Left lobe of liver (tissue), 2 donors: Measurements from ENCODE around the gene EHBP1L1. TPM values are rescaled to one million over a fixed set of nuclear protein-coding genes. Genes with fewer than 3 reads are reported as not detected.
"Not testable (repeated sequence)": the region's sequence is repeated elsewhere in the genome, so short reads cannot be mapped to it uniquely, and the experiment has no call there.

Experiments
- ATAC-seq: fragments of 200-7000 bp; cut with Tn5 transposase; one replicate; pipeline ENCODE4 v1.9.1; 2020; ENCODE audit warnings: mild to moderate bottlenecking, moderate library complexity
- DNase-seq: peaks from one replicate; pipeline ENCODE4 v3.0.0-alpha.2; 2020; ENCODE audit warnings: low spot score
- total RNA-seq: library from RNA; stranded (reverse); gene quantifications from one replicate; pipeline ENCODE4 v1.2.1, GENCODE V29; 2021
- donor health status: DM: no; HTN: no; CAD: no; lungs with moderate emphysema.
- donor health status: DM: no; HTN: yes; CAD: no.

EHBP1L1 gene
- total RNA-seq, 1 donor from 2014 or later = 13.5 TPM

GRCh38 chr11:65633390-65634108 lies 57.7 kb downstream of the EHBP1L1 start:
- no peak for DNase-seq
- peak; percentile 37 for ATAC-seq

DNA sequence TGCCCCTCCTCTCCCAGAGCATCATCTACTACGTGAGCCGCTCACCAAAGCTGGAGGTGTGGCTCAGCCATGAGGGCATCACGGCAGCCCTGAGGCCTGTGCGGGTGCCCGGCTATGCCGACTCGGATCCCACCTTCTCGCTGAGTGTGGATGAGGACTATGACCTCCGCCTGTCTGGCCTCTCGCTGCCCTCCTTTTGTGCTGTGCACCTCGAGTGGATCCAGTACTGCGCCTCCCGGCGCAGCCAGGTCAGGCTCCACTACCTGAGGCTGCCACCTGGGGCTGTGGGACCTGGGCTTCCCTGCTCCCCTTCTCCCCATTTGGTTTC lies 58.2 kb downstream of the EHBP1L1 start:
- no peak for ATAC-seq

GRCh38 chr11:65634440-65634839 lies 58.6 kb downstream of the EHBP1L1 start:
- ATAC-seq (no peak), DNase-seq (no peak)

More for the DNA sequence above, 58.2 kb downstream of the EHBP1L1 start:
- no peak for DNase-seq

DNA sequence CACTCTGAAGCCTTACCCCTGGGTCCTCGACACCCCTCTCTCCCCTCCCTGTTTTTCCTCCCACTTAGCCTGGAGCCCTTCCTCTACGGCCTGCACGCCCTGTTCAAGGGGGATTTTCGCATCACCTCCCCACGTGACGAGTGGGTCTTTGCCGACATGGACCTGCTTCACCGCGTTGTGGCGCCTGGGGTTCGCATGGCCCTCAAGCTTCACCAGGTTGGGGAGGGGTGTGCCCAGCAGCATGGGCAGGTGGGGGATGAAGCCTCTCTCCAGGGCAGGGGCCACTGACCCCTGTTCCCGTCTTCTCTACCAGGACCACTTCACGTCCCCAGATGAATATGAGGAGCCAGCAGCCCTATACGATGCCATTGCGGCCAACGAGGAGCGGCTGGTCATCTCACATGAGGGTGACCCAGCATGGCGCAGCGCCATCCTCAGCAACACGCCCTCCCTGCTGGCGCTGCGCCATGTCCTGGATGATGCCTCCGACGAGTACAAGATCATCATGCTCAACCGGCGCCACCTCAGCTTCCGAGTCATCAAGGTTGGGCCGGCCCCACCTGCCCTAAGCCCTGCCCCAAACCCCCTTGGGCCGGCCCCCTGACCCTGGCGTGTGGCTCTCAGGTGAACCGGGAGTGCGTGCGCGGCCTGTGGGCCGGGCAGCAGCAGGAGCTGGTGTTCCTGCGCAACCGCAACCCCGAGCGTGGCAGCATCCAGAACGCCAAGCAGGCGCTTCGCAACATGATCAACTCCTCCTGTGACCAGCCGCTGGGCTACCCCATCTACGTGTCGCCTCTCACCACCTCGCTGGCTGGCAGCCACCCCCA lies 59.3 kb downstream of the EHBP1L1 start:
- ATAC-seq = no peak
- no peak for DNase-seq

DNA sequence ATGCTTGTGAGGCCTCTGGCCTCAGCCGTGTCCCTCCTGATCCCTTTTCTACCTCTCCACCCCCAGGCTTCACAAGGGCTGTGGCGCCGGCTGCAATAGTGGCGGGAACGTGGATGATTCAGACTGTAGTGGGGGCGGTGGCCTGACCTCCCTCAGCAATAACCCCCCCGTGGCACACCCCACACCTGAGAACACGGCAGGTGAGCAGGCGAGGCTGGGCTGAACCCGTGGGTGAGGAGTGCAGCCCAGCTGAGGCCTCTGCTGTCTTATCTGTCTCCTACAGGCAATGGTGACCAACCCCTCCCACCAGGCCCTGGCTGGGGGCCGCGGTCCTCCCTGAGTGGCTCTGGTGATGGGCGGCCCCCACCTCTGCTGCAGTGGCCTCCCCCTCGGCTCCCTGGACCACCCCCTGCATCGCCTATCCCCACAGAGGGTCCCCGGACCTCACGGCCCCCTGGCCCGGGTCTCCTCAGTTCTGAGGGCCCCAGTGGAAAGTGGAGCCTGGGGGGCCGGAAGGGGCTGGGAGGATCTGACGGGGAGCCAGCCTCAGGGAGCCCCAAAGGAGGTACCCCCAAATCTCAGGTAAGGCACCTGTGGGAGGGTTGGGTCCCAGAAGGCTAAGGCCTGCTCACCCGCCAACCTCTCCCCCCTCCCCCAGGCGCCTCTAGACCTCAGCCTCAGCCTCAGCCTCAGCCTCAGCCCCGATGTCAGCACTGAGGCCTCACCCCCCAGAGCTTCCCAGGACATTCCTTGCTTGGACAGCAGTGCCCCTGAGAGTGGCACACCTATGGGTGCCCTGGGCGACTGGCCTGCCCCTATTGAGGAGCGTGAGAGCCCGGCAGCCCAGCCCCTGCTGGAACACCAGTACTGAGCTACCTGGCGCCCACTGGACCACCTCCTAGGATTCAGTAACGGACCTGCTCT lies 60.5 kb downstream of the EHBP1L1 start:
- DNase-seq (no peak), ATAC-seq (no peak)

DNA sequence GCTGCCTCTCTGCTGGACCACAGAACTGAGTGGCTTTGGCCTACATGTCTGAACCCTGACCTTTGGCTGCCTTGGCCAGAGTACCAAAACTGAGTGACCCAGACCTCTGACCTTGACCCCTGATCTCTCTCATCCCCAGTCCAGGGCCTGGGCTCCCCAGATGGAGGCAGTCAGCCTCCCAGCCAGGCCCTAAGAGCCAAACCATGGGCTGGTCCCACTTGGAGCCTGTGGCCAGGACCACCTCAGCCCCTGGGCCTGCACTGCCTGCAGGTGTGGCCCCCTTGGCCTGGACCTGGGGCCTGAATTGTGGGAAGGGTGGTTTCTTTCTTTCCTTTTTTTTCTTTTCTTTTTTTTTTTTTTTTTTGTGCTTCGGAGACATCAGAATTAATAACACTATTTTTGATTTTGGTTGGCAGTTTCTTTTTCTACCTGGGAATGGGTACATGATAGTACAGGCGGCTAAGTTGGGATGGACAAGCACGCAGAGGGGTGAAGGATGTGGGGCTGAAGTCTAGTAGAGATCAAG lies 61.2 kb downstream of the EHBP1L1 start:
- no peak for DNase-seq
- peak; percentile 8 for ATAC-seq

- peak; percentile 76 for DNase-seq
- ATAC-seq = peak; percentile 86
Observed at GRCh38 chr11:65637794-65638419, 62.1 kb downstream of the EHBP1L1 start, which contains the start of gene SIPA1. Gene SIPA1, plus strand, starts transcription at chr11:65638101. Its CDS starts 2,821 bp downstream, at chr11:65640922.

- ATAC-seq, DNase-seq: not testable (repeated sequence)
Observed at GRCh38 chr11:65639228-65639597, 63.4 kb downstream of the EHBP1L1 start.

DNA sequence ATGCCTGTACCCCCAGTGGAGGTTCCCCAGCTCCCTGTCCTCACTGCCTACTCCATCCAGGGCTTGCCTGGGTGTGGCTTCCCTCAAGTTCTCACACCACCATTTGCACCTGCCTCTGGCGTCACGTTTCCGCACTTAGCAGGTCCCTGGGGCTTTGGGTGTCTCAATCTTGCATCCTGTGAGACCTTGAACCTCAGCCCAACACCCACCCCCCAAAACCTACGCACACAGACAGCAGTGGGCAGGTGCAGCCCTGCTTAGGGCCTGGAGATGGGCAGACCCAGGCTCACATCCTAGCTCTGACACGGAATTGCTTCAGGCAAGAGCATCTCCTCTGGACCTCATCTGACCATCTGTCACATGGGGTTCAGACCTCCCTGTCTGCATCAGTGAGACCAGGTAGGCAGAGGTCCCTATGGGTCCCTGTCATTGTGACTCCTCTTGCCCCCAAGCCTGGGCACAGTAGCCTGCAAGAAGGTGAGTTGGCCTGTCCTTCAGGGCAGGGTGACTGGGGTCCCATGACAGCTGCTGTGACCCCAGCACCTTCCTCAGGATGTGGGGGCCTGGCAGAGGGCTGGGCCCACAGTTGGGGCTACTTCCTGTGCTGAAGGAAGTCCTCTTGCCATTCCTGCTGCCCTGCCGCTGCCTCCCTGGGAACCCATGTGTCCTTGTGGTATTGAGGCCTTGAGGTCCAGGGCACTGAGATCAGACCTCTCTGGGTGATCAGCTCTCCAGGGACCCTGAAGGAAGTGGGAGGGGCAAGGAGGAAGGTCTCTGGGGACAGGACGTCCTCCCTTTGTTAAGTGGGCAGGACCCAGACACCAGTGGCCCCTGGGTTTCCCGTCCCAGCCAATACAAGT lies 64.0 kb downstream of the EHBP1L1 start:
- ATAC-seq (peak; percentile 4), DNase-seq (no peak)

- ATAC-seq = no peak
Observed at GRCh38 chr11:65640483-65641296, 64.8 kb downstream of the EHBP1L1 start.

GRCh38 chr11:65641297-65642013 lies 65.6 kb downstream of the EHBP1L1 start:
- no peak for DNase-seq
- ATAC-seq = no peak

More at GRCh38 chr11:65640483-65641296, 64.8 kb downstream of the EHBP1L1 start:
- no peak for DNase-seq

Other genes with a start within 250 kb of the EHBP1L1 start
- gene DPF2, start 242.2 kb upstream of the EHBP1L1 start, total RNA-seq = 18.7 TPM
- gene TIGD3, start 221.3 kb upstream of the EHBP1L1 start, total RNA-seq = 0.43 TPM
- gene SLC25A45, start 193.4 kb upstream of the EHBP1L1 start, total RNA-seq = 14.5 TPM
- gene FRMD8, start 189.4 kb upstream of the EHBP1L1 start, total RNA-seq = 9.3 TPM
- gene NEAT1, start 153.3 kb upstream of the EHBP1L1 start, total RNA-seq = 766 TPM
- gene MALAT1, start 77.0 kb upstream of the EHBP1L1 start, total RNA-seq = 2,761 TPM
- 67.6 TPM for gene SCYL1, start 51.0 kb upstream of the EHBP1L1 start, total RNA-seq
- gene LTBP3, start 17.7 kb upstream of the EHBP1L1 start, total RNA-seq = 42.3 TPM
- gene ZNRD2, start 5.6 kb upstream of the EHBP1L1 start, total RNA-seq = 17.0 TPM
- gene FAM89B, start 3.5 kb upstream of the EHBP1L1 start, total RNA-seq = 19.0 TPM
- gene KCNK7, start 19.7 kb downstream of the EHBP1L1 start, total RNA-seq = not detected
- gene MAP3K11, start 38.2 kb downstream of the EHBP1L1 start, total RNA-seq = 85.4 TPM
- gene PCNX3, start 39.7 kb downstream of the EHBP1L1 start, total RNA-seq = 16.8 TPM
- gene SIPA1, start 62.0 kb downstream of the EHBP1L1 start, total RNA-seq = 29.5 TPM
- 34.3 TPM for gene RELA, start 86.9 kb downstream of the EHBP1L1 start, total RNA-seq
- gene KAT5, start 136.2 kb downstream of the EHBP1L1 start, total RNA-seq = 19.4 TPM
- gene RNASEH2C, start 144.7 kb downstream of the EHBP1L1 start, total RNA-seq = 24.2 TPM
- 13.4 TPM for gene AP5B1, start 204.9 kb downstream of the EHBP1L1 start, total RNA-seq
- 0.23 TPM for gene OVOL1, start 211.0 kb downstream of the EHBP1L1 start, total RNA-seq